Measurements from ENCODE around the gene LMNA. TPM values are rescaled to one million over a fixed set of nuclear protein-coding genes. Genes with fewer than 3 reads are reported as not detected.
A peak's percentile ranks its signal among the peaks of the same experiment; 100 is the strongest.

The LMNA gene
- total RNA-seq, 1 experiment from 2014 or later: 112 TPM

GRCh38 chr1:156104065-156104810 lies 10.3 kb upstream of the LMNA start:
- BruUV-seq (replicated peaks): no TSS peak
- Mint-ChIP-seq H3K36me3 (ENCODE audit: insufficient read depth, unreplicated experiment) (peaks cover 26% of the 10 kb centered on the region), H3K4me3 (ENCODE audit: unreplicated experiment) (peak overlapping the region; percentile 71), H3K9me3 (ENCODE audit: unreplicated experiment) (no peaks in the 10 kb centered on the region), H3K27me3 (ENCODE audit: insufficient read depth, unreplicated experiment) (no peaks in the 10 kb centered on the region), H3K4me1 (ENCODE audit: low read depth, unreplicated experiment) (peaks cover 57% of the 10 kb centered on the region), H3K27ac (ENCODE audit: unreplicated experiment) (peak overlapping the region; percentile 86)
- TF ChIP-seq, protein P1, sequence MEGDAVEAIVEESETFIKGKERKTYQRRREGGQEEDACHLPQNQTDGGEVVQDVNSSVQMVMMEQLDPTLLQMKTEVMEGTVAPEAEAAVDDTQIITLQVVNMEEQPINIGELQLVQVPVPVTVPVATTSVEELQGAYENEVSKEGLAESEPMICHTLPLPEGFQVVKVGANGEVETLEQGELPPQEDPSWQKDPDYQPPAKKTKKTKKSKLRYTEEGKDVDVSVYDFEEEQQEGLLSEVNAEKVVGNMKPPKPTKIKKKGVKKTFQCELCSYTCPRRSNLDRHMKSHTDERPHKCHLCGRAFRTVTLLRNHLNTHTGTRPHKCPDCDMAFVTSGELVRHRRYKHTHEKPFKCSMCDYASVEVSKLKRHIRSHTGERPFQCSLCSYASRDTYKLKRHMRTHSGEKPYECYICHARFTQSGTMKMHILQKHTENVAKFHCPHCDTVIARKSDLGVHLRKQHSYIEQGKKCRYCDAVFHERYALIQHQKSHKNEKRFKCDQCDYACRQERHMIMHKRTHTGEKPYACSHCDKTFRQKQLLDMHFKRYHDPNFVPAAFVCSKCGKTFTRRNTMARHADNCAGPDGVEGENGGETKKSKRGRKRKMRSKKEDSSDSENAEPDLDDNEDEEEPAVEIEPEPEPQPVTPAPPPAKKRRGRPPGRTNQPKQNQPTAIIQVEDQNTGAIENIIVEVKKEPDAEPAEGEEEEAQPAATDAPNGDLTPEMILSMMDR (IDR thresholded peaks at IDR 0.05; ENCODE audit: insufficient read depth in 1 of 2, low read depth in 1 of 2, low read length in 1 of 2, severe bottlenecking in 1 of 2, unreplicated experiment in 1 of 2): no peak
- DNase-seq: no peak
- H3K4me3 ChIP-seq (ENCODE audit: low read depth, low read length): no peak overlapping the region
- H3K9me3 ChIP-seq: no peaks in the 10 kb centered on the region
- H3K27me3 ChIP-seq (replicated peaks; ENCODE audit: control insufficient read depth, insufficient read depth, low read length): no peaks in the 10 kb centered on the region
- CTCF ChIA-PET: interaction anchor here (0.9 to 2.0 kb wide), 5 partner anchors 11 to 166 kb away, joined by 3 to 7 read pairs (median 4); no protein-coding TSS in a partner anchor
- POLR2A ChIA-PET: no interaction called here
- H3K36me3 ChIP-seq (ENCODE audit: control insufficient read depth, insufficient read depth, low read length): no peaks in the 10 kb centered on the region
- peaks cover 42% of the 10 kb centered on the region for H3K4me1 ChIP-seq
- intact Hi-C loops (cut with micrococcal nuclease; ENCODE audit: unreplicated experiment): no loop called here

DNA sequence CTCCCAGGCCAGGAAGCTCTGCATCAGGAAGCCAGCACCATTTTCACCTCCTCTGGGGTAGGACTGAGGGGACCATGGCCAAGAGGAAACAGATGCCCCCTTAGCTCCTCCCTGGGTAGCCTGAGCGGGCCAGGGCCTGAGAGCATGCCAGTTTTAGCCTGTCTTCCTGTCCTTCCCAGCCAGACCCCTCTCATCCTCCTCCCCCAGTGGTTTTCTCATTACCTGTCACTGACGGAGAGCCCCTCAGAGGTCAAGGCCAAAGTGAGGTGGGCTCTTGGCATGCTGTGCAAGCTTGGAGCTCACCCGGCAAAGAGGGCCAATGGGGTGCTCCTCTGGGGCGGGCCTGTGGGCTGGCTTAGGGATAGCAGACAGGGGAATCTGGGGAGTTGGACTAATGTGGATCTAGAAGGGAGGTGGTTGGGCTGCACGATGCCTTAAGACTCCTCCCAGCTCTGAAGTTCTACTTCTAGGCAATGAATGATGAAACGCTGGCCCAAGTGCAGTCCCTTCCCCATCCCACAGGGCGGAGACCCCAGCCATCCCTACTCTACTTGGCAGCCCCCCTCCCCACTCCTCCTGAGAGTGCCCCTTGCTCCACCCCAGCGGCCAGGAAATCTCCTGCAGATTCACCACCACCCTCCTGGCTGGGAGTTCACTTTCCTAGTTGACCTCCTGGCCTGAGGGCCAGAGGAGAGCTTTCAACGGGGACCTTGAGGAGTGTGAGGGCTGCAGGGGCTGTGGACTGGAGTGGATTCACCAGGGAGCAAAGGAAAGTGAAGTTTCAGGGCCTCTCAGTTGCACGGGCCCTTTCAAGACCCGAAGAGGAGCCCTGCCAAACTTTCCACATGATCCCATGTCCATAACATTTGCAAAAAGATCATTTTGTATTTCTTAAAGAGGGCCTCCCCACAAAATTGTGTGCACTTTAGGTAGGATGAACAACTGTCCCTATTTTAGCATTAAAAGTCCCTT lies 9.4 kb upstream of the LMNA start:
- ChIA-PET CTCF (interaction anchor here (0.6 to 2.0 kb wide), 5 partner anchors 18 to 167 kb away, joined by 3 to 7 read pairs (median 4); no protein-coding TSS in a partner anchor), POLR2A (interaction anchor here (2.2 kb wide), 1 partner anchor 10 kb away, joined by 13 read pairs; no protein-coding TSS in a partner anchor)

More for the DNA sequence above, 9.4 kb upstream of the LMNA start:
- intact Hi-C loops (cut with micrococcal nuclease; ENCODE audit: unreplicated experiment): no loop called here
- DNase-seq: peak in 1 of 2 experiments; percentile 42
- Histone ChIP-seq H3K36me3 (ENCODE audit: control insufficient read depth, insufficient read depth, low read length) (no peaks in the 10 kb centered on the region), H3K9me3 (no peaks in the 10 kb centered on the region), H3K4me1 (peaks cover 42% of the 10 kb centered on the region), H3K27me3 (replicated peaks; ENCODE audit: control insufficient read depth, insufficient read depth, low read length) (no peaks in the 10 kb centered on the region), H3K4me3 (ENCODE audit: low read depth, low read length) (peak overlapping the region; percentile 36)
- peak overlapping the region; percentile 86 for H3K27ac Mint-ChIP-seq (ENCODE audit: unreplicated experiment)
- no peaks in the 10 kb centered on the region for H3K27me3 Mint-ChIP-seq (ENCODE audit: insufficient read depth, unreplicated experiment)
- TF ChIP-seq, protein P1 (IDR thresholded peaks at IDR 0.05; ENCODE audit: insufficient read depth in 1 of 2, low read depth in 1 of 2, low read length in 1 of 2, severe bottlenecking in 1 of 2, unreplicated experiment in 1 of 2): peak in 1 of 2 experiments; percentile 14
- H3K36me3 Mint-ChIP-seq (ENCODE audit: insufficient read depth, unreplicated experiment): peaks cover 26% of the 10 kb centered on the region
- H3K4me1 Mint-ChIP-seq (ENCODE audit: low read depth, unreplicated experiment): peaks cover 57% of the 10 kb centered on the region
- BruUV-seq (replicated peaks): no TSS peak
- no peaks in the 10 kb centered on the region for H3K9me3 Mint-ChIP-seq (ENCODE audit: unreplicated experiment)
- peak overlapping the region; percentile 71 for H3K4me3 Mint-ChIP-seq (ENCODE audit: unreplicated experiment)
